Hair follicle dermal papilla cell (primary cell): ENCODE results near the gene YPEL5. TPM values are rescaled to one million over a fixed set of nuclear protein-coding genes. Genes with fewer than 3 reads are reported as not detected.

Experiments used
- small RNA-seq: library from RNA; depleted of rRNA; stranded (forward); fragments of <200 nt; gene quantifications from one replicate; pipeline ENCODE3, GENCODE V24; 2012
- total RNA-seq: library from RNA; depleted of rRNA; stranded (reverse); fragments of >200 nt; gene quantifications from 2 replicates; pipeline ENCODE4 v1.2.3, GENCODE V29; 2012

YPEL5 gene
- total RNA-seq: 89.7 and 98.1 TPM in 2 replicates

DNA sequence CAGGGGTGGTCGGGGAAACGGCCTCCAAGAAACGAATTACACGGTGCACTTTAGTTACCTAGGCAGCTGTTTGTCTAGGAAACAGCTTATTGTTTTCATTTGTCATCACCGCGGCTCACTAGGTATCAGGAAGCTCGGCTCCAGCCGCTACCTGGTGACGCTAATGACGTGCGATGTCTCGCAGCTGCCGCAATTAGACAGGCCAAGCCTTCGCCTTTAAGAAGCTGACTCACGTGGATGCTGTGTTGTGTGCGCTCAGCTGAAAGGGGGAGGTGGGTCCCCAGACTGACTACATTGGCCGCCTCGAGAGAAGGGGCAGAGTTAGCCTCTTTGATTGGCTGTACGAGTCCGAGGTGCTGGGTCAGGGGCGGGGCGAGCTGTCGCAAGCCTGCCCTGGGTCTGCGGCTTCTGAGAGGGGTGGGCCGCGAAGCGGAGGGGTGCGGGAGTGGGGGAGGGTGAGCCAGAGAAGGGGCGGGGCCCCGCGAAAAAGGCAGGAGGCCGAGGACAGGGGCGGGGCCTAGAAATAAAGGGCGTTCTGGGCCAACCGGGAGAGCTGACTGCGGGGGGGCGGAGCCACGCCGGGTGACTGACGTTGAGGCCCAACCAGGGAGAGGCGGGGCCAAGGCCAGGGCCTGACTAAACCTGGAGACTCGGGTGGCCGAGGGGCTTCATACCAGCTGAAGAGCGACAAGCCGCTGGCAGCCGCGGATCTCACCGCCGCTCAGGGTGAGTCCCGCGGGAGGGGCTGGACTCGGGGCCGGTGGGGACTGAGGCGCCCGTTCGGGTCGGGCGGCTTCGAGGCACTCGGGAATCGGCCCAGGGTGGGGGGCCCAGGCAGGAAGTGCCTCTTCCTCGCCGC lies at the start of gene YPEL5:
Gene YPEL5, plus strand, starts transcription at position 671 of the 859 bp plus-strand sequence. CDS start 9,645 bp downstream, outside the sequence.

Small RNA genes lying within 50 kb of the gene (small RNA-seq; reads per million reads assigned to genes)
- 0.16 reads per million for gene SNORA10B

Other genes with a start within 250 kb of the YPEL5 start
- gene ALK, start 225.4 kb upstream of the YPEL5 start, total RNA-seq: 0.12 and 0.16 TPM in 2 replicates
- 215 and 431 TPM in 2 replicates for gene LBH, start 84.5 kb downstream of the YPEL5 start, total RNA-seq